Activated naive CD8-positive, alpha-beta T cell treated with anti-CD3 and anti-CD28 coated beads, Interleukin-2, amount 10 ng/mL, durations not matched to agents 7 days and 5 days (primary cell): ENCODE results near the gene GBA2. TPM values are rescaled to one million over a fixed set of nuclear protein-coding genes. Genes with fewer than 3 reads are reported as not detected.
A peak's percentile ranks its signal among the peaks of the same experiment; 100 is the strongest.

Experiments
- ATAC-seq: fragments of 150-1000 bp; cut with Tn5 transposase; one replicate; pipeline ENCODE4 v1.10.0; 2021; ENCODE audit warnings: low read depth, moderate library complexity
- POLR2A ChIA-PET: fragments of 350-600 bp; sonication (Branson Sonifier 250); formaldehyde crosslinking; loops from one replicate; lab custom pipeline; 2021; ENCODE audit warnings: antibody characterized with exemption; lab: Charles Lee
- DNase-seq: peaks from one replicate; pipeline ENCODE4 v3.0.0; 2021
- H3K27ac Mint-ChIP-seq: one replicate; pipeline ENCODE4 v1.8.0; 2022; ENCODE audit warnings: mild to moderate bottlenecking, mixed read lengths
- H3K27me3 Mint-ChIP-seq: one replicate; pipeline ENCODE4 v1.8.0; 2022; ENCODE audit warnings: mild to moderate bottlenecking, moderate library complexity, mixed read lengths
- H3K36me3 Mint-ChIP-seq: one replicate; pipeline ENCODE4 v1.8.0; 2021; ENCODE audit warnings: mild to moderate bottlenecking, mixed read lengths
- H3K4me1 Mint-ChIP-seq: one replicate; pipeline ENCODE4 v1.8.0; 2021; ENCODE audit warnings: mixed read lengths
- H3K4me3 Mint-ChIP-seq: one replicate; pipeline ENCODE4 v1.8.0; 2022; ENCODE audit warnings: mild to moderate bottlenecking, moderate library complexity, mixed read lengths
- H3K9me3 Mint-ChIP-seq: one replicate; pipeline ENCODE4 v1.8.0; 2021; ENCODE audit warnings: mixed read lengths
- total RNA-seq, 2 experiments: library from RNA; stranded (reverse); gene quantifications; one replicate each; pipeline ENCODE4 v1.2.3, GENCODE V29; 2021

GBA2 gene
- total RNA-seq, 2 experiments from 2014 or later, result 60.1 to 62.2 TPM

DNA sequence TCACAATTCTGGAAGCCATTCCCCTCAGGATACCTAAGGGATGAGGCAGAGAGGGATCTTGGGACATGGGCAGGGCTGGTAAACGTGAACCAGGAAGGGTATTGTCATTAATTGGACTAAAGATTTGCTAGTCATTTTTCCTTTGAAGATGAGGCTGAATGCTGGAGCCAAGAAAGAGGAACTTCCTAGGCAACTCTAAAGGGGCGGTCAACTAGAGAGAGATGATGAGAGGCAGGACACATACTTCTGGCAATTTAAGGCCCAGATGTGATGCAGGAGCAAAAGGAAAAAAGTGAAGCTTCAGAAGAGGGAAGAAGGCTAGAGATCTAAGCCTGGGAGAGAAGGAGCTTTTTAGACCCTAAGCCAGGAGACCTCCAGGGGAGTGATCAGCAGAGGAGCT lies 5.6 kb downstream of the GBA2 start:
- Mint-ChIP-seq H3K9me3 (no peaks in the 10 kb centered on the region), H3K4me3 (no peak overlapping the region), H3K27me3 (no peaks in the 10 kb centered on the region), H3K4me1 (peaks cover 37% of the 10 kb centered on the region), H3K36me3 (peaks cover 23% of the 10 kb centered on the region), H3K27ac (no peak overlapping the region)
- POLR2A ChIA-PET, result no interaction called here
- DNase-seq, result no peak
- no peak for ATAC-seq

DNA sequence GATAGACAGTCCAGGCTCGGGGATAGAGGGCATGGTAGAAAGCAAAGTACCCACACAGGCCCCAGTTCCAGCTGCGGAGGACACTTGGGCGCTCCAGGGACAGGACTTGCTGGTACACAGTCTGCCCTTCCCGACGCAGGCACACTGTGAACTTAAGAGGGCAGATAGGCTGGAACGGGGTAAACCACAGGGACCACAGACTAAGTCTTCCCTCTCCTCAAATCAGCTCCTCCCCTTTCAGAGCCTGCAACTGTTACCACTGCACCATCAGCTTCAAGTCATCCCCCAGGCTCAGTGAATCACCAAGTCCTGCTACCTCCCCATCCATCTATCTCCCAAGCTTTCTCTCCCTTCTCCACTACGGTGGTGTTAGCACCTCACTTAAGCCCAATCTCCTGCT lies 7.3 kb downstream of the GBA2 start:
- Mint-ChIP-seq H3K4me1 (peaks cover 25% of the 10 kb centered on the region), H3K27me3 (no peaks in the 10 kb centered on the region), H3K27ac (no peak overlapping the region), H3K36me3 (peaks cover 22% of the 10 kb centered on the region), H3K9me3 (no peaks in the 10 kb centered on the region), H3K4me3 (no peak overlapping the region)
- ATAC-seq (peak; percentile 64), DNase-seq (no peak)
- POLR2A ChIA-PET, result interaction anchor here (0.6 to 2.3 kb wide), 4 partner anchors 10 to 125 kb away, joined by 3 to 13 read pairs (median 3); partner anchors contain the start of genes CREB3 and TLN1

DNA sequence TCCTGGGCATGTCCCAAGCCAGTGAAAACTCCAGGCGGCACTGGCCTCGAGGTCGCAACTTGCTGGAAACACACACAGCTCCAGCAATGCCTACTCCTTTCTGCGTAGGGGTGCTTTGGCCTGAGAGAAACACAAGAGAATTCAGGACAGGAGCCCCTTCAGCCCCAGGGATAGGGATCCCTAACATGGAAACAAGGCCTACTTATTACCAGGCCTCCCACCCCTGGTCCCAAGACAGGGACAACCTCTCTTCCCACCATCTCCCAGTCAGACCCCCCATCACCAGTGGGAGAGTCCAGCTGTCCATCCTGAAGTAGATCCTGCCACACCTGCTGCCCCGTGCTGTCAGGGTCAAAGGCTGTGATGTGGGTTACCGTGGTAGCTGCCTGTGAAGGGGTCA lies 8.8 kb downstream of the GBA2 start:
- no peak for DNase-seq
- no peak for ATAC-seq
- no peak overlapping the region for H3K27ac Mint-ChIP-seq
- H3K9me3 Mint-ChIP-seq, result no peaks in the 10 kb centered on the region
- no peaks in the 10 kb centered on the region for H3K27me3 Mint-ChIP-seq
- peaks cover 23% of the 10 kb centered on the region for H3K36me3 Mint-ChIP-seq
- POLR2A ChIA-PET, result interaction anchor here (1.6 to 2.3 kb wide), 2 partner anchors 8 to 9 kb away, joined by 9 to 13 read pairs; partner anchors contain the start of genes CREB3, GBA2, RGP1 and TLN1
- H3K4me3 Mint-ChIP-seq, result no peak overlapping the region
- H3K4me1 Mint-ChIP-seq, result peaks cover 23% of the 10 kb centered on the region

DNA sequence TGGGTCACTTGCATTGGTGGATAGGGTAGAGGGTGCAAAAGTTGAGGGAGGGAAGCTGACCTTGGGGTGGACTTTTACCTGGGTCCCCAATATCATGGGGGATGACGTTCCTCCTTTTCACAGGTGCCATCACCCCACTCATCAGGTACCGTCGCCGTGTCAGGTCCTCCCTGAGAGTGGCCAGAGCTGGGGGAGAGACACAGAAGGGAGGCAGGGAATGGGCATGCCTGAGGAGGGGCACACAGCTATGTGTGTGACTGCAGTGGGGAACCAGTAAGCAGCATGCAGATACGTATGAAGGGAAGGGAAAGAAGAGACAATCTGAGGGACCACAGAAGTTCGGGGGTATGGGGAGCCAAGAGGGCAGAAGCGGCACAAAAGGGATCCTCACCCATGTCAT lies 10.1 kb downstream of the GBA2 start:
- DNase-seq, result no peak
- Mint-ChIP-seq H3K27me3 (no peaks in the 10 kb centered on the region), H3K9me3 (no peaks in the 10 kb centered on the region), H3K36me3 (peaks cover 22% of the 10 kb centered on the region), H3K27ac (peak overlapping the region; percentile 43), H3K4me3 (no peak overlapping the region), H3K4me1 (peaks cover 22% of the 10 kb centered on the region)
- POLR2A ChIA-PET, result no interaction called here
- no peak for ATAC-seq

DNA sequence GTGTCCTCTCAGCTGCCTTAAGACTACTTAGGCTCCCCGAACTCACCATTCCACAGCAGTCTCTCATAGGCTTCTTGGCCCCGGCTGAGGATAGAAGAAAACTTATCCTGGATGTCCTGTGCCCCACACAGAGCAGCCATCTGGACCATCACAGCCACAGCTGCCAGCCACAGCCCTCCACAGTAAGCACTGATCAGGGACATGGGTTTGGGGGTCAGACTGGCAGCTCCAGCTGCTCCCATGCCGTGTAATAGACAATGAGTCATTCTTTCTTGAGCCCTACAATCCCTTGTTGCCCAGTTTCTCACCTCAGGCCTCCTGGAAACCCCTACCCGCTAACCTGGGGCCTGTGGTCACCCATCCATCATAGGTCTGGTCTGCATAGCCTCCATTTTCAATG lies 10.8 kb downstream of the GBA2 start:
- POLR2A ChIA-PET, result interaction anchor here (1.5 kb wide), 1 partner anchor 10 kb away, joined by 5 read pairs; the partner anchor contains the start of genes GBA2 and RGP1
- H3K4me1 Mint-ChIP-seq, result peaks cover 20% of the 10 kb centered on the region
- no peak overlapping the region for H3K4me3 Mint-ChIP-seq
- no peak overlapping the region for H3K27ac Mint-ChIP-seq
- H3K27me3 Mint-ChIP-seq, result no peaks in the 10 kb centered on the region
- ATAC-seq, result no peak
- H3K9me3 Mint-ChIP-seq, result no peaks in the 10 kb centered on the region
- H3K36me3 Mint-ChIP-seq, result peaks cover 15% of the 10 kb centered on the region
- no peak for DNase-seq

DNA sequence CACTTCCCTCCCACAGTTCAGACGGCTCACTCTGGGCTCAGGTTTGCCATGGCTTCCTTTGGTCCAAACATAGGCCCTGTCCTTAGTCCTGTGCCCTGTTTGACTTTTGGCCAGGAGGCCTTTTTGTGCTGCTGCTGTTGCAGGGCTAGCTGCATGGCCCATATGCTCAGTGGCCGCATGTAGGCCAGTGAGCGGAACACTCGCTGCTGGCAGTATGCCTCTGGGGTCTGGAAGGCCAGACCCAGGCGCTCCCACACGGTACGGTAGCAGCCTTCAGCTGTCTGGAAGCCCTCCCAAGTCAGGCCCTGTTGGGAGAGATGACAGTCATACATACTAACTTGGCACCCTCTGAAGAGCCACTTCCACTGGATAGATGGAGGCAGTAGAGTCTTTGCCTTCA lies 11.9 kb downstream of the GBA2 start:
- Mint-ChIP-seq H3K27ac (no peak overlapping the region), H3K36me3 (peaks cover 14% of the 10 kb centered on the region), H3K4me1 (peaks cover 15% of the 10 kb centered on the region), H3K9me3 (no peaks in the 10 kb centered on the region), H3K27me3 (no peaks in the 10 kb centered on the region), H3K4me3 (no peak overlapping the region)
- DNase-seq (no peak), ATAC-seq (no peak)
- POLR2A ChIA-PET, result interaction anchor here (1.5 kb wide), 1 partner anchor 11 kb away, joined by 5 read pairs; the partner anchor contains the start of genes GBA2 and RGP1

DNA sequence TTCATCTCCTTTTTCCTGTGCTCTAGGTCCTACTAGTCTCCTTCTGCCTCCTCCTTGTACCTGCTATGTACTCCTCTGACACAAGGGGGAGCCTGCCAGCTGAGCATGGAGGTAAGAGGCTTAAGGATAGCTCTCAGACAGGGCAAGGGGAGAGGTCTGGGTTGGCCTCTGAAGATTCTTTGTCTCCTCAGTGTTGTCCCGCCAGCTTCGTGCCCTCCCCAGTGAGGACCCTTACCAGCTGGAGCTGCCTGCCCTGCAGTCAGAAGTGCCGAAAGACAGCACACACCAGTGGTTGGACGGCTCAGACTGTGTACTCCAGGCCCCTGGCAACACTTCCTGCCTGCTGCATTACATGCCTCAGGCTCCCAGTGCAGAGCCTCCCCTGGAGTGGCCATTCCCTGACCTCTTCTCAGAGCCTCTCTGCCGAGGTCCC lies 12.8 kb downstream of the GBA2 start:
- H3K9me3 Mint-ChIP-seq, result no peaks in the 10 kb centered on the region
- DNase-seq (peak; percentile 57), ATAC-seq (no peak)
- peaks cover 12% of the 10 kb centered on the region for H3K4me1 Mint-ChIP-seq
- POLR2A ChIA-PET, result interaction anchor here (1.1 kb wide), 1 partner anchor 12 kb away, joined by 7 read pairs; no protein-coding TSS in a partner anchor
- no peak overlapping the region for H3K4me3 Mint-ChIP-seq
- peak overlapping the region; percentile 31 for H3K27ac Mint-ChIP-seq
- no peaks in the 10 kb centered on the region for H3K27me3 Mint-ChIP-seq
- peaks cover 14% of the 10 kb centered on the region for H3K36me3 Mint-ChIP-seq

DNA sequence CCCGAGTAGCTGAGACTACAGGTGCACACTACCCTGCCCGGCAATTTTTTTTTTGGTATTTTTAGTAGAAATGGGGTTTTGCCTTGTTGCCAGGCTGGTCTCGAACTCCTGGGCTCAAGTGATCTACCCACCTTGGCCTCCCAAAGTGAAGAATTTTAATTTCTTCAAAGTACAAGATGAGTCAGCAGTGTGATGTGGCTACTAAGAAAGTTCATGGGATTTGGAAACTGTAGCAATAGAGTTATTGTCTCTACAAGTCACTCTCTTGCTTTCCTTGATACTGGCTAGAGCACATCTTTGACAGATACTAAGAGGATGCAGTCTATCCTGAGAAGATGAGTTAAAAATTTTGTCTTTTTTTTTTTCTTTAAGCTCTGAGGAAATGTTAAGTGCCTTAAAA lies 14.9 kb downstream of the GBA2 start:
- ATAC-seq, result no peak

DNA sequence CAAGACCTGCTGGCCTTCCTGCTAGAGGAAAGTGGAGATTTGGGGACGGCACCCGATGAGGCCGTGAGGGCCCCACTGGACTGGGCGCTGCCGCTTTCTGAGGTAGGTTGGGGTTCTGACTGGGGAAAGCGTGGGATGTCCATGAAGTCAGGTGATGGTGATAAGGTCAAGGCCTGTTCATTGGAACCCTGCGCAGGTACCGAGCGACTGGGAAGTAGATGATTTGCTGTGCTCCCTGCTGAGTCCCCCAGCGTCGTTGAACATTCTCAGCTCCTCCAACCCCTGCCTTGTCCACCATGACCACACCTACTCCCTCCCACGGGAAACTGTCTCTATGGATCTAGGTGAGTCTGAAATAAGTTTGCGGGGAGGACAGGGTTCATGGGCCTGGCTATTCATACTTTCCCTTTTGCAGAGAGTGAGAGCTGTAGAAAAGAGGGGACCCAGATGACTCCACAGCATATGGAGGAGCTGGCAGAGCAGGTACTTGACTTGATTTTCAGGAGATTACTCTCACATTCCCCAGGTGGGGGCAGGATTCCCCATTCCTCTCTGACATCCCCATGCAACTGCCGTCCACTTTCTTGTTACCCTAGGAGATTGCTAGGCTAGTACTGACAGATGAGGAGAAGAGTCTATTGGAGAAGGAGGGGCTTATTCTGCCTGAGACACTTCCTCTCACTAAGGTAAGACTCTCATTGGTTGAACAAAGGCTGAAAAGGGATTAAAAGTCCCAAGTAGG lies 16.1 kb downstream of the GBA2 start:
- Mint-ChIP-seq H3K4me1 (peaks cover 14% of the 10 kb centered on the region), H3K27ac (peak overlapping the region; percentile 92), H3K4me3 (no peak overlapping the region), H3K36me3 (peaks cover 12% of the 10 kb centered on the region), H3K9me3 (no peaks in the 10 kb centered on the region), H3K27me3 (no peaks in the 10 kb centered on the region)
- ATAC-seq (no peak), DNase-seq (no peak)
- POLR2A ChIA-PET, result interaction anchor here (0.7 to 4.0 kb wide), 21 partner anchors 8 to 653 kb away, joined by 3 to 53 read pairs (median 7); partner anchors contain the start of genes ARHGEF39, CCDC107, FANCG and GBA2

More for the DNA sequence above, 14.9 kb downstream of the GBA2 start:
- H3K27ac Mint-ChIP-seq, result no peak overlapping the region
- DNase-seq, result no peak
- peaks cover 19% of the 10 kb centered on the region for H3K36me3 Mint-ChIP-seq
- H3K9me3 Mint-ChIP-seq, result no peaks in the 10 kb centered on the region
- peak overlapping the region; percentile 5 for H3K4me3 Mint-ChIP-seq
- POLR2A ChIA-PET, result interaction anchor here (1.1 kb wide), 1 partner anchor 87 kb away, joined by 5 read pairs; no protein-coding TSS in a partner anchor
- no peaks in the 10 kb centered on the region for H3K27me3 Mint-ChIP-seq
- peaks cover 14% of the 10 kb centered on the region for H3K4me1 Mint-ChIP-seq

DNA sequence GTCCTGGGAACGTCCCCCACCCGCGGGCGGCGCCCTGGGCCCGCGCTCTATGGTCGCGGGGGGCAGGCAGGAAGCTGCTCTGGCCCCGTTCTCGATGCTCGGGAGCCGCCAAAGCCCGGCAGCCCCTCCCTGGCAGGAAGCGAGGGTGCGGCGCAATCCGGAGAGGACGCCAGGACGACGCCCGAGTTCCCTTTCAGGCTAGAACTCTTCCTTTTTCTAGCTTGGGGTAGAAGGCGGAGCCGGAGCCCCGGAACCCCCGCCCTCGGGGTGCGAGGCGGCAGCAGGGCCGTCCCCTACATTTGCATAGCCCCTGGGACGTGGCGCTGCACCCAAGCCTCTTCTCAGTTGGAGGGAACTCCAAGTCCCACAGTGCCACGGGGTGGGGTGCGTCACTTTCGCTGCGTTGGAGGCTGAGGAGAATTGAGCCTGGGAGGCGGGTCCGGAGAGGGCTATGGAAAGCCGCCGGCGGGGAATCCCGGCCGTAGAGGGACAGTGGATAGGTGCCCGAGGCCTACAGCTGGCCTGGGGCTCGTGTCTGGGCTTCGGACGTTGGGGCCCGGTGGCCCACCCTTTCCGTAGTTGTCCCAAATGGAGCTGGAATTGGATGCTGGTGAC lies 16.7 kb downstream of the GBA2 start, which contains the start of the genes CREB3 and TLN1:
TSS of gene CREB3 (plus strand) at position 482 of the 615 bp plus-strand sequence. CDS start at position 589, 107 bp downstream.
TSS of gene TLN1 (minus strand) at position 11 of the 615 bp plus-strand sequence. CDS start 6,501 bp downstream, outside the sequence.
- H3K4me3 Mint-ChIP-seq, result no peak within 1 kb of the TSS
- peak; percentile 95 for DNase-seq

DNA sequence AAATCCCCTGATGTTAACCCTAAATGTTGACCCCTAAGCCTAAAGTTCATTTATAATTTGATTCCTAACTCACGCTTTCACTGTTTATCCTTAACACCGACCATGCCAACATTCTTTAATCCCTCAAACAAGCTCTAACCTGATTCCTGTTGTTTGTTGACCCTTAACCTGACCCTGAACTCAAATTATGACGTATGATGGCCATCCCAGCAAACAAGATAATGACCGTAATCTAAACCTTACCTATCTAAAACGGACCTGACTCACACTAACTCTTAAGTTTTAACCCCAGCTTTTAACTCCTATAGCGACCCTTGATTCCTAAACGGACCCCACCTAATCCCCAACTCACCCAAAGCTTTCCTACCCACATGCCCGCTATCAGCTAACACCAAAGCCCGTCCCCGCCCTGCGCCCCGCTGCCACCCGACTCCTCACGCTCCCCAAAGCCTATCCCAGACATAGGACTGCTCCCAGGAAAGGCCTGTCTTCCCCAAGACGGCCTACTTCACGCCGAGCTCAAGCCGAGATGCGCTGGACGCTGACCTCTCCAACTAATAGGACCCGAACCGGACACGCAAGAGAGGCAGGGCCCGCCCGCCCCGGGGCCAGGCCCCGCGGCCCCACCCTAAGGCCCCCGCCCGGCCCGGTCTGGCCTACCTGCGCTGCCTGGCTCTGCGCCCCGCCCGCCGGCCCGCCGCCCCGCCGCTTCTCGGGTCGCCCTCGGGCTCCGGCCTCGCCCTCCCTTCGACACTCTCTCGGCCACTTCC lies 17.4 kb downstream of the GBA2 start:
- Mint-ChIP-seq H3K9me3 (no peaks in the 10 kb centered on the region), H3K4me3 (no peak overlapping the region), H3K36me3 (peaks cover 15% of the 10 kb centered on the region), H3K27ac (peak overlapping the region; percentile 92), H3K27me3 (no peaks in the 10 kb centered on the region), H3K4me1 (peaks cover 21% of the 10 kb centered on the region)
- POLR2A ChIA-PET, result interaction anchor here (0.6 to 4.0 kb wide), 24 partner anchors 8 to 652 kb away, joined by 3 to 53 read pairs (median 6); partner anchors contain the start of genes ARHGEF39, CCDC107, CLTA and FANCG
- ATAC-seq (no peak), DNase-seq (no peak)

More for the DNA sequence above, 16.7 kb downstream of the GBA2 start, which contains the start of the genes CREB3 and TLN1:
- peak; percentile 91 for ATAC-seq
- H3K27me3 Mint-ChIP-seq, result no peaks in the 10 kb centered on the region
- H3K4me1 Mint-ChIP-seq, result peaks cover 14% of the 10 kb centered on the region
- peaks cover 12% of the 10 kb centered on the region for H3K36me3 Mint-ChIP-seq
- POLR2A ChIA-PET, result interaction anchor here (0.7 to 4.0 kb wide), 22 partner anchors 9 to 653 kb away, joined by 3 to 53 read pairs (median 7); partner anchors contain the start of genes ARHGEF39, CCDC107, FANCG and GBA2
- H3K27ac Mint-ChIP-seq, result peak within 1 kb of the TSS; percentile 92
- H3K9me3 Mint-ChIP-seq, result no peaks in the 10 kb centered on the region

DNA sequence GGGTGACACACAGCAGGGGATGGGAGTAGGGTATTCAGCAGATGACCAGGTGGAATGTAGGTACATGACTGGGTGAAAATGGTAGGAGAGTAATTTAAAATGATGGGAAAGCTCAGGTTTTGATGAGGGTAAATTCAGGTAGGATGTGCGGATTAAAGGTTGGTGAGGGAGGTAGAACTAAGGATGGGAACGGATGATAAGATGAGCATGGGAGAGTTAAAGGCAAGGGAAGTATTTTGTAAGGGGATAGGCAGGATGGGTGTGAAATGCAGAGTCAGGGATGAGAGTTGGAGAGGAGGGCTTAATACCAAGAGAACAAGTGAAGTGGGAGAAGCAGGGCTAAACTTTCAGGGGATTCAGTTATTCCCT lies 18.6 kb downstream of the GBA2 start:
- DNase-seq (no peak), ATAC-seq (no peak)
- POLR2A ChIA-PET, result interaction anchor here (1.0 to 4.0 kb wide), 11 partner anchors 11 to 460 kb away, joined by 3 to 53 read pairs (median 13); partner anchors contain the start of genes ARHGEF39, CCDC107, CLTA and GBA2
- H3K4me3 Mint-ChIP-seq, result no peak overlapping the region
- H3K9me3 Mint-ChIP-seq, result no peaks in the 10 kb centered on the region
- peak overlapping the region; percentile 26 for H3K27ac Mint-ChIP-seq
- no peaks in the 10 kb centered on the region for H3K27me3 Mint-ChIP-seq
- H3K4me1 Mint-ChIP-seq, result peaks cover 19% of the 10 kb centered on the region
- peaks cover 14% of the 10 kb centered on the region for H3K36me3 Mint-ChIP-seq
